HG03039 (cell line): Measurements from ENCODE around the gene FRMD5.
A peak's percentile ranks its signal among the peaks of the same experiment; 100 is the strongest.
"Not testable (repeated sequence)": the region's sequence is repeated elsewhere in the genome, so short reads cannot be mapped to it uniquely, and the experiment has no call there.

Source experiments
- ATAC-seq: cut with Tn5 transposase; IDR thresholded peaks from one replicate; pipeline ENCODE4 v1.9.1; 2021; ENCODE audit warnings: mild to moderate bottlenecking, moderate library complexity; ENCODE audit not compliant: unreplicated experiment

FRMD5 gene

DNA sequence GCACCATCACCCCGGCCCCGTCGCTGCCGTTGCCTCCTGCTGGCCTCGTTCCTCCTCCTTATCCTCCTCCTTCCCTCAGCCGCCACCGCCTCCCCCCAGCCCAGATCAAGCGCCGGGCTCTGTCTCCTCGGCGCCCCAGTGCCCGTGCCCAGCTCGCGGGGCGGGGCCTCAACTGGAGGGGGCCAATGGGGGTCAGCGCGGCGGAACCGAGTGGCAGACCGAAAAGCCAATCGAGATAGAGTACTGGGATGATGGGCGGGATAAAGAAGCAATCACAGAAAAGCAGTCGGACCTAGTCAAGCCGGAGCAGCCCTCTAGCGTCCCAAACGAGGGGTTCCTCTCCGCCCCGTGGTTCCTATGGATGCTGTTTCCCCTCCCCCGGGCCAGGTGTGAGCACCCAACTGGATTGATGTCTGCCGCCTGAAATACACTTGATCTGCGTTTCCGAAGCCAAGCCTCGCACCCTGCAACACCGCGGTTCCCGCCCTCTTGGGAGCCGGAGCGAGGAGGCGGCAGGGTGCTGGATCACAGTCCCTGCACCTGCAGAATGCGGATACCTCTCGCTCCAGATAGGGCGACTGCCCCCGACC is at the start of gene FRMD5:
FRMD5 (minus strand) TSS at position 121 of the 590 bp plus-strand sequence.
- peak; percentile 93 for ATAC-seq

DNA sequence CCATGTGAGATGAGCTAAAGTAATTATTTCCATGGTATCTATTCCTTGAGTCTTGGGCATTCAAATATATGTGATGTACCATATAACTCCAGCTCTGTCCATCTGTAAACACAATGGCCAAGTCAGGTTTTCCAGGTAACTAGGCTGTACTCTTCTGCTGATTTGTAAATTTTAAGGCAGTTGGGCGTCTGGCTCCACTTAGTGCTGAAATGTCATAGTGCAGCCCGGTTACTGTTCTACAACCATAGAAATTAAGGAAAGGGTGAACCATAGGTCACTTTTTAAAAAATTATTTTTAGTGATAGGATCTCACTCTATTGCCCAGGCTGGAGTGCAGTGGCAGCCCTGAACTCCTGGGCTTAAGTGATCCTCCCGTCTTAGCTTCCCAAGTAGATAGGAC is 48.8 kb upstream of the FRMD5 start:
- no peak for ATAC-seq

DNA sequence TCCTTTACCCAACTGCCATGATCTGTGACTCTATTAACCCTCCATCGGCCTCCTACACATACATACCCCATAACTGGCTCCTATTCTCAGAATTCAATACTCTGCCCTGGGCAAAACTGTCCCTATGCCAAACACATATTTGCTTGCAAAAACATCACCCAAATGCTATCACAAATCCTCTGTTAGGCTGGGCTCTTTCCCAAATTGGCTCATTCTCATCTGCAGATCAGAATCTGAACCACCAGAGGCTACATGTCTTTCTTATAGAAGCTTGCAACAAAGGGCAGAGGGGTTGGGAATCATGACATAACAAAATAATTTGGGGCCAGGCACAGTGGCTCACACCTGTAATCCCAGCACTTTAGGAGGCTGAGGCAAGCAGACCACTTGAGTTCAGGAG is 48.1 kb upstream of the FRMD5 start:
- no peak for ATAC-seq

DNA sequence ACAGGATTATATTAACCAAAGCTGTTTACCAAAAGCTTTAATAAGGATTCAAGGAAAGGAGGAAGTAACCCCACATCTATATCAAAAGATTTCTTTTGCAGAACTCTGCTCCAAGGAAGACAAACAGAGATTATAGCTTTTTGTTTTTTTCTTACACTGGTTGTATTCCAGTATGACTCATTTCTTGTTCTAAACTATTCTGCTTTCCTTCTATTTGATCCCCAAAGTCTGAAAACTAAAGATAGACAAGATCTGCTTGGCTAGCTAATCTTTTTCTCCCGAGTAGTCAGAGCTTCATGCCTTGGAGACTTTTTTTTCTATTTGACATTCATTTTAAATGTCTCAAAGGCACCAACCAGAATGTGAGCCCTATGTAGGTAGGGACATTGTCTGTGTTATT is 36.8 kb upstream of the FRMD5 start:
- no peak for ATAC-seq

DNA sequence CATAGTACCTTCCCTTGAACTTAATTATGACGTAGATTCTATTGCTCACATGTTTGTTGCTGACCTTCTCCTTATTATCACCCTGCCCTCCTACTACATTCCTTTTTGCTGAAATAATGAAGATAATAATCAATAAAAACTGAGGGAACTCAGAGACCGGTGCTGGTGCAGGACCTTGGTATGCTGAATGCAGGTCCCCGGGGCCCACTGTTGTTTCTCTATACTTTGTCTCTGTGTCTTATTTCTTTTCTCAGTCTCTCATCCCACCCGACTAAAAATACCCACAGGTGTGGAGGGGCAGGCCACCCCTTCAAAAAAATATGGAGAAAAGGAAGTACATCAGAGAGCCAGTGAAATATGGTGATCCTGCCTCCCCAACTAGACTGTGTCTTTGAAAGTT is 34.2 kb upstream of the FRMD5 start:
- not testable (repeated sequence) for ATAC-seq

DNA sequence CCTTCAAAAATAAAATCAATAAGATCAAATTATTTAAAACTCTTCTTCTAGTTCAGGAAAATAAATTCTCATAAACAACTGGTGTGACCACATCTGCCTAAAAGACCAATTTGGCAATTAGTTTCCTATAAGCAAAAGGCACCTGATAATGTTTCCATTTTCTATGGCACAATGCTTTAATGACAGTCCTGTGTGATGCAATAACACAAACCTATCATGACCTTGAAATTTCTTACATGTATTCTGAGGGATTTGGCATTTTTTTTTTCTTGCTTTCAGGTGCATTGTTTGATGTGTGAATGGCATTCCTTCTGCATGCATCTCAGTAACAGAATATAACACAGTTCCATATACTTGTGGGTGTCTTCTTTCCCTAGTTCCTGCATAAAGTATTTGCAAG is 32.5 kb upstream of the FRMD5 start:
- no peak for ATAC-seq

DNA sequence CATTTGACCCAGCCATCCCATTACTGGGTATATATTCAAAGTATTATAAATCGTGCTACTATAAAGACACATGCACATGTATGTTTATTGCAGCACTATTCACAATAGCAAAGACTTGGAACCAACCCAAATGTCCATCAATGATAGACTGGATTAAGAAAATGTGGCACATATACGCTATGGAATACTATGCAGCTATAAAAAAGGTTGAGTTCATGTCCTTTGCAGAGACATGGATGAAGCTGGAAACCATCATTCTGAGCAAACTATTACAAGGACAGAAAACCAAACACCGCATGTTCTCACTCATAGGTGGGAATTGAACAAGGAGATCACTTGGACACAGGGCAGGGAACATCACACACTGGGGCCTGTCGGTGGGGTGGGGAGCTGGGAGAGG is 31.9 kb upstream of the FRMD5 start:
- ATAC-seq, result not testable (repeated sequence)

DNA sequence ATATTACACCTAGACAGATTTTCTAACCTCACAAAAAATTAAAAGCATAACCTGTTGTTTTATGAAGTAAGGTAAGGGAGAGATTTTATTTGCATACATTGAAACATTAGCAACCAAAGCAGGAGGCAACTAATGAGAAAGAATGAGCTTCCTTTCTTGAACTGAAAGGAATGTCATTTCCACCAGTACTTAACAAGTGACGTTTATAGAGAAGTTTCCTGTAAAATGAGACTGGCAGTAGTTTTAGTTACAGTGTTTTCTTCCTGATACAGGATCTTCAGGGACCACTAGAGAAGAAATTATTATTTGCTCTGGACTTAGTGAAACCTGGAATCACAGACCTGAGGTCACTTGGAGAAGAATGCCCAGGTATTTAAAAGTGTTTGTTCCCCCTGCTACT is 27.4 kb upstream of the FRMD5 start:
- ATAC-seq, result no peak

DNA sequence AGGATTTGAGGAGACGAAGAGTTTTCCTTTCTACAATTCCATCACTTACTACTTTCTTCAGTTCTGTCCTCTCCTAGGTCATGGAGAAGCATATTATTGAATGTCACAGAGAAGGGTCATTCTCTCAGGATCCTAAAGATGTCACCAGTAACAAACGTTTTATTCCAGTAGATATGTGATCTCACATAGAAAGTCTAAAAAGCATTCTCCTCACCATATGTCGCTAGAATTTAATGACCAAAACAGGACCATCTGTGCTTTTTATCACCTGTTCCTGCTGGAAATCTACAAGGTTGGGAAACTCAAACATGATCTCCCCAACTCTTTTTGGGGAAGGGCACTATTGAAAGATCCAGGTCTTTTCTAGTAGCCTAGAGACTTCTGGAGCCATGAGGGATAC is 24.0 kb upstream of the FRMD5 start:
- no peak for ATAC-seq

DNA sequence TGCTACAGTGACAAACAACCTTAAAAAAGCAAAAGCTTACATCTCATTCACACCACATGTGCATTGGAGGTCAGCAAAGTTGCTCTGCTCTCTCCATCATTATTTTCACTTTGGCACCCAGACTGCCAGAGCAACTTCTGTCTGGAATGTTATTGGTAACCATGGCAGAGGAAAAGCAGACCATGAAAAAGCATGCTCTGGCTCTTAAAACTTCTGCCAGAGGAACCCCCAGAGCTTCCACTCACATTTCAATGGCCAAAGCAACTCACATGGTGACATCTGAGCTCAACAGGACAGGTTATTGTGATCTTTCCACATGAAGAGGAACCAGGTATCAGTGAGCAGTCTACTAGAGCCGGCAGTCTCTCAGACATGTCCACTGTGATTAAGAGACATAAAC is 21.9 kb upstream of the FRMD5 start:
- no peak for ATAC-seq

DNA sequence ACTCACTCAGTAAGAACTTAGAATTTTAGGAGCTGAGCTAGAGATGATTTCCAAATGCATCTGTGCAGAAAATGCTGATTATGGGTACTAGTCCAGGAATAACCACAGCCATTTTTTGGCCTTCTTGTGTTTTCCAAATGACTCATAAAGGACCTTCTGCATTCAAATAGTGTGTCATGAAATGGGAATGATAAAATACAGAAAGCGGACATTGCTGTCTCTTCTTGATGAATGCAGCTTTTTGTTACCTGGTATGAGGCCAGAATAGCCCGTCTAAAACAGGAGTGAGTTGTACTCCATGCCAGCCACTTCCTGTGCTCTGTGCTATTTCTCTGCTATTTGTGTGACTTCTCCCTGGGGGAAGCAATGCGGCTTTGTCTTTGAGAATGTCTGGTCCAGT is 20.5 kb upstream of the FRMD5 start:
- ATAC-seq, result no peak

DNA sequence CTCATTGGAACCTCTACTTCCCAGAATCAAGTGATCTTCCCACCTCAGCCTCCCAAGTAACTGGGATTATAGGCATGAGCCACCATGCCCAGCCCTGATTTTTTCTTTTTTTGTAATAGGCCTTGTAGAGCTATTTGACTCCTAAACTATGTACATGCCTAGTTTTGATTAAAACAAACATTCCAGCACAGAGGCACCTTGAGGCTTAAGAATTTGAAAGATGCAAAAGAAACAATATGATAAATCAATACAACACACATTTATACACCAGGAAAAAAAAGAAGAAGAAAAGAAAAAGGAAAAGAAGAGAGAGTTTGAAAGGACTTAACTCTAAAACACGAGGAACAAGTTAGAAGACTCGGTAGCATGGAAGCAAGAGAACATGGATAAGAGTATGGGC is 13.9 kb upstream of the FRMD5 start:
- ATAC-seq, result no peak

DNA sequence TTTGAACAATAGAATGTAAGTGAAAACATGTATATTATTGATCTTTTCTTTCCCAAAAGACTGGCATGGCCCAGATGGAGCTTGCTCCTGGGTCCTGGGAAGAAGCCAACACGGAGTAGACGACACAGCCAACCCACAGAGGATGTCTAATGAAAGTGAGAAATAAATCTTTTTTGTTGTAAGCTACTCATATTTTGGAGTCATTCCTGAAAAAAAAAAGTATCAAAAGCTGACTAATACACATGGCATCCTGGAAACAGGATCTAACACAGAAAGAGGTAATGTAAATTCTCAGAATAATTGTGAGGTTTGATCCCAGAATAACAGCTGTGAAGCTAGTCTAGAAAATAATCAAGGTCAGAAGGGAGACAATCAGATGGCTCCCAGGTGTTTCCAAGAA is 12.6 kb upstream of the FRMD5 start:
- ATAC-seq, result no peak

DNA sequence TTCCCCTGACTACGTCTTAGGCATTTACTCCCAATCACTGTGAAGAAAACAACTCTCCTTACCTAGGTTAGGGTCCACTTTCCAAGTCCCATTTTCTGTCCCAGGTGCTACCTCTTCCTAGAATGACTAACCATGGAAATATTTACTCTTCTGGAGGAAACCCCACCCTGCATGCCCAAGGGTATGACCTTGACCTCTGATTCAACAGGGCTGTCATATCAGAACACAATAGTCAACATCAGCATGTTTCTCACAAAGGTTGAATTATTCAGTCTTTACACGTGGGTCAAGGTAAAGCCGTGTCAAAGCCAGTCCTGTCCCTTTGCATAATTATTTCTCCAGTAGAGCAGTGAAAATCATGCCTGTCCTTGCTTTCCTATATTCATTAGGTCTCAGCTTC is 4.3 kb upstream of the FRMD5 start:
- ATAC-seq, result no peak

DNA sequence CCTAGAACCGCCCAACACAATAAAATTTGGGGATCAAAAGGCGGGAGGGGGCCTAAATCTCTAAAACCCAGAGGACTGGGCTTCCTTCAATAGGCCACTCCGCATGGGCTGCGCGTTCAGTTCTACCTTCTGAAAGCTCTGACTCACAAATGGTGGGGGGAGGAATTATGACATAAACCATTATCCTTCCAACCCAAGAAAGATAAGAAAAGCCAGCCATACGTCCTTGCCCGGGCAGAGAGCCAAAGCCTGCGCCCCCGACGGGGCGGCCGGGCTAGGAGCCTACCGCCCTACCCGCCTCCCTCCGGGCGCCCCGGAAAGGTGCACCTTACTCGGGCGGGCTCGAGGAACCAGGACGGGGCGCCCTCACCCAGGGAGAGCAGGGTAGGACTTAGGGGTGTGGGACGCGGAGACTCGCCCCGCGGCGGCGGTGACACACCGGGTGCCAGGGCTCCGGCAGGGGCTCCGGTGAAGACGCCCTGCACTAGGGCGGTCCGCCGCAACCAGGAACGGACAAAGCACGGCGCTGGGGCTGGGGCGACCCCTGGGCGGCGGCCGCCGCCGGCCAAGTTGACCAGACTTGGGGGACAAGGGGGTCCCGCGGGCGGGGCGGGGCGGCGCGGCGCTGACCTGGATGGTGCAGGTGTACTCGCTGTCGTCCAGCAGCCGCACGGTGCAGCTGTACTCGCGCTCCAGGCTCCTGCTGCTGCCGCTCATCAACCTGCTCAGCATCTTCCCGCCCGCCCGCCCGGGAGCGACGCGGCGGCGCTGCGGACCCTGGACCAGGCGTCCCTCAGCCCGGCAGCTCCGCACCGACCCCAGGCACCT is 534 bp downstream of the FRMD5 start:
- peak; percentile 11 for ATAC-seq

DNA sequence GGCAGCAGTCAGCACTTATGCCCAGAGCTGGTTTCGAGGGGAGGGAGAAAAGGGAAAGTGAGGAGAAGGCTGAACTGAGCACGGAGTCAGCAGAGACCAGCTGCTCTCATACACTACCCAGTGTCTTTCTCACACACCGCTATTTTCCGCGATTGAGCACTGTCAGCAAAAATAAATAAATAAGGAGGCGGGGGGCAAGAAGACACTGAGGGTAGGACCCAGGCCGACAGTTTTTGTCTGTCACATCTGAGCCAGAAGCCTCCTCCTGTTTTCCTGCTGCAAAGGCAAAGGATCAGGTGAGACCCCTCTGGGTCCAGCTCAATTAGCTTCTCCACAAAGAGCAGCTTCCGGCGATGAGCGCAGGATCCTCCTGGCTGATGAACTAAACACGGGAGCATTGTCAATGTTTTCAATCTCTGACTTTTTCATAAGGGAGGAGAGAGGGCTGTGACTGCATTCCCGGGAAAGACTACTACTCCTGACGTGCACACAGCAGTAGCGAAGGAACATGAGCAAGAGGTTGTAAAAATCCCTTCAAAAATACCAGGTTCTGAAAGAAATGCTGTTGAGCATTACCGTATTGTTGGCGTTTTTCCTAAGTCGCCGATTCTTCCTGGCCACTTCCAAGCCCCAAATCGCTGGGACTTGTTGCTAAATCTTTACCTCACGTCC is 1.3 kb downstream of the FRMD5 start:
- ATAC-seq, result no peak

DNA sequence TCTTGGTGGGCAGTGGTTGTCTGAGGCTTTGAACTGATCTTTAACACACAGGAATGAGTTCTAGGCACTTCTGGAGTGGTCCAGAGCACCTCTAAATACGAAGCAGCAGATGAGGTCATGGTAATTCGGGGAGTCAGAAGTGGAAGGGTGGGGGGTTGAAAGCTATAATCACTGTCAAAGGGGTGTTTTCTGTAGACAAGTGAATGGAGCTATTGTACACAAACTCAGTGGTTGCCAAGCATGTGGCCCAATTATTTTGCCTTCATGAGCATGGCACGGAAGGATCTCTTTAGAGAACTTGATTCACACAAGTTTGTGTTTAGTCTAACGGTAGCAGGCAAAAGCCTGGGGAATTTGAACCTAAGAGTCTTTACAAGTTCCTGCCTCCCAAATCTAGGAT is 6.3 kb downstream of the FRMD5 start:
- ATAC-seq, result no peak

DNA sequence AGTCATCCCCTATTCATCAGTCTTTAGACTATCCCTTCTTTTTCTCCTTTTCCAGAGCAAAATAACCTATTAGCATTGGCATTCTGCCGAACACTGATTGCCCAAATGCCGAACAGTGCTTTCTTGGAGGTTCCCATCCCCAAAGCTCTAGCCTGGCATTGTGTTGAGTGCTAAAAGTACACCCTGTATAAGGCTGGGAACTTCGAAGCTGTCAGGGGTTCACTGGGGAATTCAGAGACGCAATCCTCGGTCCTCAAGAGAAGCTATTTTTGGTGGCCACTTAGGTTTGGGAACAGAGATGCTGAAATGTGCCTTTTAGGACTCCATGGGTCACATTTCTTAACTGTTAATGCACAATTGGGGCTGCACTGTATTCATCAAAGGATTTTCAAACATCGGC is 8.4 kb downstream of the FRMD5 start:
- ATAC-seq, result no peak

DNA sequence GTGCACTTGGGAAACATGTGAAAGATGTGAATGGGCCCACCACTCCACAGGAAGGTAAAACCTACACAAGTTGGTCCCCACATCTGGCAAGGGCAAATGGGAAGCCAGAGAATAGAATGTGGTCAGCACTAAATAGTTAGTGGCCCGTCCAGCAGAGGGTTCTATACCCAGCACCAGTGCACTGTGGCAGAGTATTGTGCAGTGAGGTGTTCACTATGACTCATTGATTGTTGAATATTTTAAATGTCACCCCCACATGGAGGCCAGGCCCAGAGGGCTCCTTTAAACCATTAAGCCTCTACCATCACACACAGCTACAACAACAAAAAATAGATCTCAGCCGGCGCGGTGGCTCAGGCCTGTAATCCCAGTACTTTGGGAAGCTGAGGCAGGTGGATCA is 11.7 kb downstream of the FRMD5 start:
- ATAC-seq, result no peak

DNA sequence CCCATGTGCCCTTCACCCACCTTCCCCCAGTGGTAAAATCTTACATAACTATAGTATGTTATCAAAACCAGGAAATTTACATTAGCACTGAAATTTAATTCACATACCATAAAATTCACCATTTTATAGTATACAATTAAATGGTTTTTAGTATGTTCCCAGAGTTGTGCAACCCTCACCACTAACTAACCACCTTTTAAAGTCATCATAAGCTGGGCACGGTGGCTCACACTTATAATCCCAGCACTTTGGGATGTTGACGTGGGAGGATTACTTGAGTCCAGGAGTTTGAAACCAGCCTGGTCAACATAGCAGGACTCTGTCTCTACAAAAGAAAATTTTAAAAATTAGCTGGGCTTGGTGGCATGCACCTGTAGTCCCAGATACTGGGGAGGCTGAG is 13.7 kb downstream of the FRMD5 start:
- ATAC-seq, result no peak

DNA sequence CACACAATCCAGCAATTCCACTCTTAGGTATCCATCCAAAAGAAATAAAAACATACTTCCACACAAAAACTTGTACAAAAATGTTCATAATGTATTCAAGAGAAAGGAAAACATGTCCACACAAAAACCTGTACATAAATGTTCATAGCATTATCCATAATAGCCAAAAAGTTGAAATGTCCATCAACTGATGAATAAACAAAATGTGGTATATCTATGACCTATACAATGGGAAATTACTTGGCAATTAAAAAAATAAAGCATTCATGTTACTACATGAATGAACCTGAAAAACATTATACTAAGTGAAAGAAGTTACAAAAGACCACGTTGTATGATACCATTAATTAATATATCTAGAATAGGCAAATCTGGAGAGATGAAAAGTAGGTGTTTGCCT is 17.9 kb downstream of the FRMD5 start:
- no peak for ATAC-seq

DNA sequence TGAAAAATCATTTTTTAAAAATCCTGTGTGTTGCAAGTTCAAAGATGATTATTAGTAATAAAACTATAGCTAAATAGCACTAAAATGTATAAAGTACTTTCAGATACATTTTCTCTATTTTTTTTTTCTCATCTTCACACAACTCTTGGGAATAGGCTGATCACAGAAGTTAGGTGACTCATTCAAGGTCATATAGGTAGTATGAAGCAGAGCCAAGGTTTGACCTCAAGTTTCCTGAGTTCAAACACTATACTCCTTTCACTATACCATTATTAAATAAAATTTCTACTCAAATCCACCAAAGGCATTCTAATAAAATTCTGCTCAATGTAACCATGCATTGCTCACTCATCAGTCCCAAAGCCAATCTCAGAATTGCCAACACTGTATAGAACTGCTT is 21.3 kb downstream of the FRMD5 start:
- ATAC-seq, result no peak
